SKM-1 (cell line): ENCODE data around the gene RPS16.
"Not testable (repeated sequence)": the region's sequence is repeated elsewhere in the genome, so short reads cannot be mapped to it uniquely, and the experiment has no call there.

Experiments used
- DNase-seq: peaks from one replicate; lab custom pipeline; 2025; ENCODE audit not compliant: unreplicated experiment; lab: John Stamatoyannopoulos, UW

Gene RPS16

GRCh38 chr19:39435499-39436349, at the start of gene RPS16:
Gene RPS16 (minus strand): TSS chr19:39435949. CDS start chr19:39435895, 54 bp downstream.
- DNase-seq, result peak; percentile 98

- no peak for DNase-seq
Observed at GRCh38 chr19:39483141-39483540, 47.4 kb upstream of the RPS16 start.

GRCh38 chr19:39481676-39482075, 45.9 kb upstream of the RPS16 start:
- DNase-seq, result no peak

- DNase-seq, result no peak
Observed at GRCh38 chr19:39481229-39481545, 45.4 kb upstream of the RPS16 start.

GRCh38 chr19:39480337-39481228, 44.8 kb upstream of the RPS16 start, which contains the start of gene TIMM50:
Gene TIMM50 (plus strand): TSS chr19:39480838. CDS start chr19:39480854, 16 bp downstream.
- DNase-seq, result peak; percentile 88

GRCh38 chr19:39479916-39480315, 44.2 kb upstream of the RPS16 start:
- no peak for DNase-seq

GRCh38 chr19:39479319-39479801, 43.6 kb upstream of the RPS16 start:
- DNase-seq, result not testable (repeated sequence)

GRCh38 chr19:39475748-39476147, 40.0 kb upstream of the RPS16 start:
- DNase-seq, result no peak

GRCh38 chr19:39474139-39474620, 38.4 kb upstream of the RPS16 start:
- DNase-seq, result no peak

- no peak for DNase-seq
Observed at GRCh38 chr19:39473443-39473960, 37.8 kb upstream of the RPS16 start.

GRCh38 chr19:39472746-39473442, 37.1 kb upstream of the RPS16 start:
- DNase-seq, result no peak

GRCh38 chr19:39471756-39472536, 36.2 kb upstream of the RPS16 start:
- DNase-seq, result no peak

- DNase-seq, result no peak
Observed at GRCh38 chr19:39470724-39471339, 35.1 kb upstream of the RPS16 start.

- no peak for DNase-seq
Observed at GRCh38 chr19:39469567-39469966, 33.8 kb upstream of the RPS16 start.

- no peak for DNase-seq
Observed at GRCh38 chr19:39469036-39469435, 33.3 kb upstream of the RPS16 start.

- DNase-seq, result no peak
Observed at GRCh38 chr19:39467941-39468340, 32.2 kb upstream of the RPS16 start.

GRCh38 chr19:39465956-39466747, 30.4 kb upstream of the RPS16 start:
- no peak for DNase-seq

GRCh38 chr19:39463403-39463802, 27.7 kb upstream of the RPS16 start:
- no peak for DNase-seq

GRCh38 chr19:39451257-39451656, 15.5 kb upstream of the RPS16 start:
- not testable (repeated sequence) for DNase-seq
